ENCODE measurements around the gene MMGT1. TPM values are rescaled to one million over a fixed set of nuclear protein-coding genes. Genes with fewer than 3 reads are reported as not detected.

MMGT1 gene
- total RNA-seq, 1 donor from 2014 or later = 26.0 TPM

DNA sequence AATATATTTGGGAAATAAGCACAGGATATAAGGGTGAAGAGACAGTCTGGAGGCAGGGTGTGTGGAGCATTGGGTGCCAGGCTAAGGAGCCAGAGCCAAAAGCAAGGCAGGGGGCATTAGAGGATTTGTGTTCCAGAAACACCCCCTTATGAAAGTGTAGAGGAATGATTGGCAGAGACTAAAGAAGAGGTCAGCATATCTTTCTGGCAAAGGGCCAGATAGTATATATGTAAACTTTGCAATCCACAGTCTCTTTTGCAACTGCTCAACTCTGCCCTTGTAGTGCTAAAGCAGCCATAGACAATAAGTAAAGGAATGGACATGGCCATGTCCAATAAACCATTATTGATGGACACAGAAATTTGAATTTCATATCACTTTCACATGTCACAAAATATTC lies 7.9 kb upstream of the MMGT1 start:
- Histone ChIP-seq H3K4me1 (no peaks in the 10 kb centered on the region), H3F3A (ENCODE audit: low read depth) (no peaks in the 10 kb centered on the region), H3K27ac (no peak overlapping the region), H3K36me3 (no peaks in the 10 kb centered on the region), H3K4me3 (no peak overlapping the region), H4K20me1 (ENCODE audit: low read depth) (no peaks in the 10 kb centered on the region), H2AFZ (replicated peaks) (no peak overlapping the region), H3K9me3 (ENCODE audit: low read depth) (no peaks in the 10 kb centered on the region), H3K79me2 (ENCODE audit: low read depth) (peaks cover 11% of the 10 kb centered on the region), H3K27me3 (no peaks in the 10 kb centered on the region), H3K9ac (no peak overlapping the region), H3K4me2 (no peak overlapping the region)
- Mint-ChIP-seq H3K36me3 (no peaks in the 10 kb centered on the region), H3K27me3 (ENCODE audit: insufficient read depth, low read depth) (peaks cover 3% of the 10 kb centered on the region), H3K4me1 (peaks cover 9% of the 10 kb centered on the region), H3K9me3 (peaks cover 9% of the 10 kb centered on the region), H3K4me3 (no peak overlapping the region), H3K27ac (no peak overlapping the region)
- no peak for DNase-seq (ENCODE audit: low spot score)
- TF ChIP-seq EZH2 (IDR thresholded peaks at IDR 0.05) = no peak
- TF ChIP-seq, protein P1, sequence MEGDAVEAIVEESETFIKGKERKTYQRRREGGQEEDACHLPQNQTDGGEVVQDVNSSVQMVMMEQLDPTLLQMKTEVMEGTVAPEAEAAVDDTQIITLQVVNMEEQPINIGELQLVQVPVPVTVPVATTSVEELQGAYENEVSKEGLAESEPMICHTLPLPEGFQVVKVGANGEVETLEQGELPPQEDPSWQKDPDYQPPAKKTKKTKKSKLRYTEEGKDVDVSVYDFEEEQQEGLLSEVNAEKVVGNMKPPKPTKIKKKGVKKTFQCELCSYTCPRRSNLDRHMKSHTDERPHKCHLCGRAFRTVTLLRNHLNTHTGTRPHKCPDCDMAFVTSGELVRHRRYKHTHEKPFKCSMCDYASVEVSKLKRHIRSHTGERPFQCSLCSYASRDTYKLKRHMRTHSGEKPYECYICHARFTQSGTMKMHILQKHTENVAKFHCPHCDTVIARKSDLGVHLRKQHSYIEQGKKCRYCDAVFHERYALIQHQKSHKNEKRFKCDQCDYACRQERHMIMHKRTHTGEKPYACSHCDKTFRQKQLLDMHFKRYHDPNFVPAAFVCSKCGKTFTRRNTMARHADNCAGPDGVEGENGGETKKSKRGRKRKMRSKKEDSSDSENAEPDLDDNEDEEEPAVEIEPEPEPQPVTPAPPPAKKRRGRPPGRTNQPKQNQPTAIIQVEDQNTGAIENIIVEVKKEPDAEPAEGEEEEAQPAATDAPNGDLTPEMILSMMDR (IDR thresholded peaks at IDR 0.05) = no peak
- no peak for TF ChIP-seq EZH2phosphoT487 (IDR thresholded peaks at IDR 0.05)

DNA sequence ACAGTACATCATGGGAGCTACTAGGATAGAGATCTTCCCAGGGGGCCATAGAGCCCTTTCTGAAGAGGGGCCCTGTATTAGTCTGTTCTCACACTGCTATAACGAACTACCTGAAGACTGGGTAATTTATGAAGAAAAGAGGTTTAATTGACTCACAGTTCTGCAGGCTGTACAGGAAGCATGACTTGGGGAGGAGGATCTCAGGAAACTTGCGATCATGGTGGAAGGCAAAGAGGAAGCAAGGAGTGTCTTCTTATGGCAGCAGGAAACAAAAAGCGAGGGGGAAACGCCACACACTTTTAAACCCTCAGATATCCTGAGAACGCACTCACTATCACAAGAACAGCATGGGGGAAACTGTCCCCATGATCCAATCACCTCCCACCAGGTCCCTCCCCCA lies 7.2 kb upstream of the MMGT1 start:
- Histone ChIP-seq H3K9me3 (ENCODE audit: low read depth) (no peaks in the 10 kb centered on the region), H3K4me3 (no peak overlapping the region), H3K9ac (no peak overlapping the region), H3K4me2 (no peak overlapping the region), H4K20me1 (ENCODE audit: low read depth) (no peaks in the 10 kb centered on the region), H3K4me1 (no peaks in the 10 kb centered on the region), H2AFZ (replicated peaks) (no peak overlapping the region), H3K36me3 (no peaks in the 10 kb centered on the region), H3K79me2 (ENCODE audit: low read depth) (peaks cover 5% of the 10 kb centered on the region), H3F3A (ENCODE audit: low read depth) (no peaks in the 10 kb centered on the region), H3K27me3 (no peaks in the 10 kb centered on the region), H3K27ac (no peak overlapping the region)
- peaks cover 3% of the 10 kb centered on the region for H3K27me3 Mint-ChIP-seq (ENCODE audit: insufficient read depth, low read depth)
- H3K4me1 Mint-ChIP-seq = peaks cover 9% of the 10 kb centered on the region
- no peaks in the 10 kb centered on the region for H3K36me3 Mint-ChIP-seq
- DNase-seq (ENCODE audit: low spot score) = no peak
- TF ChIP-seq EZH2phosphoT487 (IDR thresholded peaks at IDR 0.05) = no peak
- TF ChIP-seq, protein P1 (IDR thresholded peaks at IDR 0.05) = no peak
- TF ChIP-seq EZH2 (IDR thresholded peaks at IDR 0.05) = no peak
- no peak overlapping the region for H3K27ac Mint-ChIP-seq
- H3K4me3 Mint-ChIP-seq = no peak overlapping the region
- H3K9me3 Mint-ChIP-seq = peaks cover 9% of the 10 kb centered on the region

DNA sequence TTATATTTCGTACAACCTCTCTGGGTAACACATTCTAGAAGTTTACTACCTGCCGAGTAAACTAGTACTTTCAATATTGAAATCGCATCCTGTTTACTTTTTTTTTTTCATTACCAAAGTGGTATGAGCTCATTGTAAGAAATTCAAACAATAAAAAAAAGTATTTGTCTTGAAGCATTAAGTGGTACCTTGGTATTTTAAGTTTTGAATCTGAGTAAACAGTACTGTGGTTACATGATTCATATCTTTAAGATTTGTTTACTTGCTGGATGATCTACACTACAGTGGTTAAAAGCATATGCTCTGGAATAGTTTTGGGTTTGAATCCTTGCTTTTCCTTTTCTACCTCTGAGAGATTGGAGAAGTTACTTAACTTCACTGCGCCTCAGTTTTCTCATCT lies 3.8 kb upstream of the MMGT1 start:
- Mint-ChIP-seq H3K36me3 (no peaks in the 10 kb centered on the region), H3K27ac (no peak overlapping the region), H3K4me3 (no peak overlapping the region), H3K9me3 (peaks cover 6% of the 10 kb centered on the region), H3K27me3 (ENCODE audit: insufficient read depth, low read depth) (peaks cover 5% of the 10 kb centered on the region), H3K4me1 (peaks cover 16% of the 10 kb centered on the region)
- Histone ChIP-seq H3K9ac (no peak overlapping the region), H3K27me3 (no peaks in the 10 kb centered on the region), H3K79me2 (ENCODE audit: low read depth) (peaks cover 8% of the 10 kb centered on the region), H3K4me2 (no peak overlapping the region), H3F3A (ENCODE audit: low read depth) (peaks cover 5% of the 10 kb centered on the region), H3K4me3 (no peak overlapping the region), H3K27ac (no peak overlapping the region), H2AFZ (replicated peaks) (no peak overlapping the region), H3K36me3 (no peaks in the 10 kb centered on the region), H4K20me1 (ENCODE audit: low read depth) (no peaks in the 10 kb centered on the region), H3K9me3 (ENCODE audit: low read depth) (no peaks in the 10 kb centered on the region), H3K4me1 (no peaks in the 10 kb centered on the region)
- DNase-seq (ENCODE audit: low spot score) = no peak
- TF ChIP-seq EZH2 (IDR thresholded peaks at IDR 0.05) (no peak), EZH2phosphoT487 (IDR thresholded peaks at IDR 0.05) (no peak)
- TF ChIP-seq, protein P1 (IDR thresholded peaks at IDR 0.05) = no peak

All from neural progenitor cell (in vitro differentiated cells).